ENCODE data around the gene ABCB10.

DNA sequence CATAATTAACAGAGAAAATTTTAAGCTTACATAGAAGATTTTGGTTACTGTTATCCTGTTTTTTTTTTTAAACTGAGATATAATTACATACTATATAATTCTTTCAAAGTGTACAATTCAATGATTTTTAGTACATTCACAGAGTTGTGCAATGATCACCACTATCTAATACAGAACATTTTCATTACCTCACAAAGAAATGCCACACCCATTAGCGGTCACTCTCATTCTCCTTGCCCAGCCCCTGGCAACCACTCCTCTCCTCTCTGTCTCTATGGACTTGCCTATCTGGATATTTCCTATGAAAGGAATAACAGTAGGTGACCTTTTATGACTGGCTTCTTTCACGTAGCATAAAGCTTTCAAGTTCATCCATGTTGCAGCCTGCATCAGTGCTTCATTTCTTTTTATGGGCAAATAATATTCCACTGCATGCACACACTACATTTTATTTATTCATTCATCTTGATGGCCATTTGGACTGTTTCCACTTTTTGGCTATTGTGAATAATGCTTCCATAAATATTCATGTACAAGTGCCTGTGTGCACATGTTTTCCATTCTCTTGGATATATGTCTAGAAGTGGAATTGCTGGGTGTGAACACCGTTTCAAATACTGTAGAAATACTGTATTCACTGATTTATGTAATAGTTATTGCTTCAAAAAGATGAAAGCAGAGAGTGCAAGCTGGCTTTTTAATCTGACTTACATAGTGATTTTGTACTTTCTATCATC is 40.9 kb upstream of the ABCB10 start:
- TF ChIP-seq POLR2A (IDR thresholded peaks at IDR 0.05) = no peak
- TF ChIP-seq, protein P1, sequence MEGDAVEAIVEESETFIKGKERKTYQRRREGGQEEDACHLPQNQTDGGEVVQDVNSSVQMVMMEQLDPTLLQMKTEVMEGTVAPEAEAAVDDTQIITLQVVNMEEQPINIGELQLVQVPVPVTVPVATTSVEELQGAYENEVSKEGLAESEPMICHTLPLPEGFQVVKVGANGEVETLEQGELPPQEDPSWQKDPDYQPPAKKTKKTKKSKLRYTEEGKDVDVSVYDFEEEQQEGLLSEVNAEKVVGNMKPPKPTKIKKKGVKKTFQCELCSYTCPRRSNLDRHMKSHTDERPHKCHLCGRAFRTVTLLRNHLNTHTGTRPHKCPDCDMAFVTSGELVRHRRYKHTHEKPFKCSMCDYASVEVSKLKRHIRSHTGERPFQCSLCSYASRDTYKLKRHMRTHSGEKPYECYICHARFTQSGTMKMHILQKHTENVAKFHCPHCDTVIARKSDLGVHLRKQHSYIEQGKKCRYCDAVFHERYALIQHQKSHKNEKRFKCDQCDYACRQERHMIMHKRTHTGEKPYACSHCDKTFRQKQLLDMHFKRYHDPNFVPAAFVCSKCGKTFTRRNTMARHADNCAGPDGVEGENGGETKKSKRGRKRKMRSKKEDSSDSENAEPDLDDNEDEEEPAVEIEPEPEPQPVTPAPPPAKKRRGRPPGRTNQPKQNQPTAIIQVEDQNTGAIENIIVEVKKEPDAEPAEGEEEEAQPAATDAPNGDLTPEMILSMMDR (IDR thresholded peaks at IDR 0.05) = no peak

All from gastroesophageal sphincter (tissue), 3 donors.